Anterior cingulate cortex (tissue), 58 donors: ENCODE results near the gene KIF1A.
"Not testable (repeated sequence)": the region's sequence is repeated elsewhere in the genome, so short reads cannot be mapped to it uniquely, and the experiment has no call there.

Experiments
- DNase-seq, 58 donors: peaks; one replicate each; lab custom pipeline; 2025; lab: John Stamatoyannopoulos, UW

The KIF1A gene

GRCh38 chr2:240789051-240789453 is 31.0 kb downstream of the KIF1A start:
- no peak for DNase-seq

GRCh38 chr2:240788482-240788881 is 31.5 kb downstream of the KIF1A start:
- no peak for DNase-seq

GRCh38 chr2:240787521-240788472 is 32.2 kb downstream of the KIF1A start:
- no peak for DNase-seq

DNA sequence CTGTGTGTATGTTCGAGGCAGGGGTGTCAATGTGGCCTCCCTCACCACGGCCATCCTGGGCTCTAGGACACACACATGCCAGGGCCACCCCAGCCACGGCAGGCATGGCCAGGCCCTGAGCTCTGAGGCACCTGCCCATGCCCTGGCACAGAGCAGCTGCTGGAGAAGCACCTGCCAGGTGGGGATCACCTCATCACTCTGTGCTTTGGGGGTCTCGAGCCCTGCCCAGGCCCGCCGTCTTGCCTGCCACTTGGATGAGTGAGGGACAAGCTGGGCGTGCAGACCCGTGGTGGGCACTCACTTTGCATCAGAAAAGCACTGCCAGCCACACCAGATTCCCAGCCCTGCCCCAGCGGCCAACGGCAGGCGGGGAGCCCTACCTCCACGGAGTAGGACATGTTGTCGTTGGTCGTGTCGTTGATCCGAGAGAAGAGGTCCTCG is 33.1 kb downstream of the KIF1A start:
- DNase-seq = no peak

GRCh38 chr2:240786355-240786841 is 33.6 kb downstream of the KIF1A start:
- DNase-seq = no peak

- no peak for DNase-seq
Observed at GRCh38 chr2:240785424-240786335, 34.3 kb downstream of the KIF1A start.

DNA sequence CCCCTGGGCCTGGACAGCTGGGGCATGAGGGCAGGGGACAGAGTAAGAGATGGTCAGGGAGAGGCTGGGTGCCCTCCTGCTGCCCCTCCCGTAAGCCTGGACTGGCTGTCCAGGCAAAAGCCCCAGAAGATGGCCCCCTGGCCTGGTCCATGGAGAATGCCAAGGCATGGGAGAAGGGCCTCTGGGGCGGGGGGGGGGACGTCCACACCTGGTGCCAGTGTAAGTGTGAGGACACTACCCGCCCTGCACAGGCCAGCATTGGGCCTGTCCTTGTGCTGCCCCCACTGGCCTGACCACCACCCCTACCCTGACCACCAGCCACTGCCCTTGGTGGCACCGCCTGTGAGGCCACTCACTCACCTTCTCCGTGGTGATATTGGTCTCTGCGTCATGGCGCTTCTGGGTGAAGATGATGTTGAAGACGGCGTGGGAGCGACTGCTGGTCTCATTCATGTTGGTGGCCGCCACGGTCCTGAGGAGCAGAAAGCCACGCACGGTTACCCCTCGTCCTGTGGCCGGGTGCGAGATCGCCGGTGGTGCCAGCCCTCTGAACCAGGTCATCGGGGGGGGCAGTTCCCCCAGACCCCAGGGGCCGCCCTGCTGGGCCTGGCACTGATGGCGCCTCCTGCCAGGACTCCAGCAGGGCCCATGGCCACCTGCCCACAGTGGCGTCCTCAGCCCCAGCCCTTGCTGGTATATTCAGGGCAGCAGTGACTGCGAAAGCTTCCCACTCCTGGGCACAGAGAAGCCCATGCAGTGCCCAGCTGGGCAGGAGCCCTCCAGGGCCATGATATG is 35.2 kb downstream of the KIF1A start:
- DNase-seq = no peak

DNA sequence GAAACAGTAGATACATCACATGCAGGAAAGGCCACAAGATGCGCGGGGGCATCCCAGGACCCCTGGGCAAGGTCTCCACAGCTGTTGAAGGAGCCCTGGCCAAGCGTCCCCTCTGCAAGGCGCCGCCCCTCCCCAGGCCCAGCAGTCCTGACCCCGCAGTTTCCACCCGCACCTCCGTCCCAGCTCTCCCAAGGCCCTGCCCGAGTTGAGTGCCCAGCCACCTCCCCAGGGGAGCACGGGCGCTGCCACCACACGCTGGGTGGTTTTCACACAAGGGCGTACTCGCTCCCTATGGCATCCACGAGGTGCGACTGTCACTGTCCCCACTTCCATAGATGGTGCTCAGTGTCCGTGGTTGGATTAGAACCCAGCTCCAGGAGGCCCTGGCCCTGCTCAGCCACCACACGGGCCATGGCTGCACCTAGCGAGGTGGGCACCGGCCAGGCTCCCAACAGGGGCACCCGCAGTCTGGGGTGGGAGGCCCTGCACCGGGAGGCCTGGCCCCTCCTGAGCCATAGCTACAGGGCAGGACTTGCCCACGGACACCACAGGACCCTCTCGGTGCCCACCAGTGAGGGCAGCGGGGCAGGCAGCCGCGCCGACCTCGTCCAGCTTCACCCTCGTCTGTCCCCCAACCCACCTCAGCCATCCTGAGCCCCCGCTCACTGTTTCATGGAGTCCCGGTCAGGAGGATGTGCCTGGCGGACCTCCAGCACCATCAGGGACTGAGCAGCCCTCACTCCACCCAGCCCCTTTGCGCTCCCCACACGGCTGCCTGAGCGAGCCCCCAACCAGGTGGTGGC is 36.0 kb downstream of the KIF1A start:
- no peak for DNase-seq

GRCh38 chr2:240782886-240783818 is 36.9 kb downstream of the KIF1A start:
- DNase-seq = no peak

- no peak for DNase-seq
Observed at GRCh38 chr2:240782221-240782885, 37.7 kb downstream of the KIF1A start.

DNA sequence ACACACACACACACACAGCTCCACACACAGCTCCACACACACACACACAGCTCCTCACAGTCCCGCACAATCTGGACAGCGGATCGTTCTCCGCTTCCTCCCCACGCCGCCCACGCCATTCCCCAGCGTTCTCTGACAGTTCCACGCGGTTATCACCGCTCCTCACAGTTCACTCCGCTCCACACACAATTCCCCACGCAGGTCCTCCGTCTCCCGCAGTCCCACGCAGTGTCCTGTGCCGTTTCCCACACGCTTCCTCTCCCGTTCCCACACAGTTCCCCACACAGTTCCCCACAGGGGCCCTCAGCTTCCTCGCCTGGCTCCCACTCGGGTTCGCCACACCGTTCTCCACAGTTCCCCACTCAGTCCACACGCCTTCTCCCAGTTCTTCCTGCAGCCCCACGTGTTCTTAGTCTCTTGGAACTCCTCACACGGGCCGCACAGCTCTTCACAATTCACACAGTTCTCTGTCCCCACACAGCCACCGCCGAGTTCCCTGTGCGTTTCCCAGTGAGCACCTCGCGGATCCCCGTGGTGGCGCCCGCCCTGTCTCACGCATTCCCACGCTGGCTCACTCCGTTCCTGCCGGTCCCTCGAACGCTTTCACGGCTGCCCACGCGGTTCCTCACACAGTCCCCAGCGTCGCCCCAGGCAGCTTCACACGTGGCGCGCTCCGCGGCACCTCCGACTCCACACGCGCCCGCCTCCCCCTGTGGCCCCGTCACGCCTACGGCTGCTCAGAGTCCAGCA is 38.4 kb downstream of the KIF1A start:
- DNase-seq = peak in 3 of 58 donors; percentile 26 to 58 (median 40)

- peak in 13 of 58 donors; percentile 24 to 54 (median 38) for DNase-seq
Observed at GRCh38 chr2:240780023-240780700, 39.9 kb downstream of the KIF1A start.

DNA sequence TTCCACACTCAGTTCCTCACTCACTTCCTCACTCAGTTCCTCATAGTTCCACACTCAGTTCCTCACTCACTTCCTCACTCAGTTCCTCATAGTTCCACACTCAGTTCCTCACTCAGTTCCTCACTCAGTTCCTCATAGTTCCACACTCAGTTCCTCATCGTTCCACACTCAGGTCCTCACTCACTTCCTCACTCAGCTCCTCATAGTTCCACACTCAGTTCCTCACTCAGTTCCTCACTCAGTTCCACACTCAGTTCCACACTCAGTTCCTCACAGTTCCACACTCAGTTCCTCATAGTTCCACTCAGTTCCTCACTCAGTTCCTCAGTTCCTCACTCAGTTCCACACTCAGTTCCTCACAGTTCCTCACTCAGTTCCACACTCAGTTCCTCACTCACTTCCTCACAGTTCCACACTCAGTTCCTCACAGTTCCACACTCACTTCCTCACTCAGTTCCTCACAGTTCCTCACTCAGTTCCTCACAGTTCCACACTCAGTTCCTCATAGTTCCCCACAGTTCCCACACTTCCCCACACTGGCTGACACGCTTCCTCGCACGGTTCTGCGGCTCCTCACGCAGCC is 40.7 kb downstream of the KIF1A start:
- not testable (repeated sequence) for DNase-seq

- DNase-seq = no peak
Observed at GRCh38 chr2:240778426-240778825, 41.6 kb downstream of the KIF1A start.

DNA sequence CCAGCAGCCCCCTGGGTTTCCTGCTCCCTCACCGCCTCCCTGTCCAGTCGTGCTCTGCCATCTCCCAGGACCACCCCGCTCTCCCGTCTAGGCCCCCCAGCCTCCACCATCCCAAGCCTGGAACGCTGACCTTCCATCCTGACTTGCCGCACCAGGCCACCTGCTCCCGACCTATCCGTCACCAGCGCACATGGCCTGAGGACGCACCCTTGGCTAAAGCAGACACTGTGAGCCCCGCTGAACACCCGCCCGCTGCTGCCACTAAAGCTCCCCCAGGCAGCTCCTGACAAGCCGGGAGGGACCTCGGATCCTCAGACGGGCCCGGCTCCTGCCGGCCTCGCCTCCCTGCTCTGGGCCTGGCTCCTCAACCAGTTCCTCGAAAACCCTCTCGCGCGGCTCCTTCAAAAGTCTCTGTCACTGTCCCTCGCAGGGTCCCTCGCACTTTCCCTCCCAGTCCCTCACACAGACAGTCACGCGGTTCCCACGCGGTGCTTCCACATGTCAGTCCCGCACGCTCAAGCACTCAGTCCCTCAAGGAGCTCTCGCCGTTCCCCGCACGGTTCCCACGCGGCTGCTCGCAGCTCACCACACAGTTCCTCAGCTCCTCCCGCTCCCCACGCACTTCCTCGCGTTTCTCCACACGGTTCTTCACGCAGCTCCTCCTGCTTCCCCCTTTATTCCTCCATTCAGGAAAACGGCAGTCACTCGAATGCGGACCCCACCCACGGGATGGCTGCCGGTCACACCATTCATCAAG is 42.4 kb downstream of the KIF1A start:
- no peak for DNase-seq
